HUDEP-2 (cell line): ENCODE measurements around the gene KIZ.

Source experiments
- DNase-seq, 76 experiments: peaks; one replicate each; lab custom pipeline; 2025; ENCODE audit not compliant: unreplicated experiment in 76 of 76; lab: John Stamatoyannopoulos, UW

Gene KIZ

GRCh38 chr20:21291026-21291425 lies 165.1 kb downstream of the KIZ start:
- DNase-seq = no peak

- DNase-seq = no peak
These were observed 168.9 kb downstream of the KIZ start for GRCh38 chr20:21294755-21295154.
